Spleen (tissue), 11 donors: ENCODE data around the gene CALHM4. TPM values are rescaled to one million over a fixed set of nuclear protein-coding genes. Genes with fewer than 3 reads are reported as not detected.

Source experiments
- DNase-seq: peaks from one replicate; pipeline ENCODE4 v3.0.0-alpha.2; 2020
- H3K27ac ChIP-seq, 8 donors: fragments of 200-600 bp; sonication (generic) in 7 of 8; 1 replicate in 4 of 8; 2 replicates in 4 of 8; pipeline versions ENCODE4 v1.5.0 to v1.8.0; 2016 to 2021; ENCODE audit warnings: inconsistent platforms in 4 of 8, mild to moderate bottlenecking in 4 of 8, moderate library complexity in 1 of 8
- H3K27me3 ChIP-seq, 7 donors: fragments of 200-600 bp; sonication (generic) in 6 of 7; replicated peaks in 1 of 7; 1 replicate in 4 of 7; 2 replicates in 3 of 7; pipeline versions ENCODE4 v1.5.0 to v1.8.0; 2016 to 2021; ENCODE audit warnings: inconsistent platforms in 3 of 7, mild to moderate bottlenecking in 1 of 7
- H3K36me3 ChIP-seq, 6 donors: fragments of 200-600 bp; sonication (generic) in 5 of 6; 1 replicate in 4 of 6; 2 replicates in 2 of 6; pipeline versions ENCODE4 v1.5.0 to v1.8.0; 2016 to 2021; ENCODE audit warnings: inconsistent platforms in 2 of 6
- H3K4me1 ChIP-seq, 6 donors: fragments of 200-600 bp; sonication (generic) in 5 of 6; 1 replicate in 3 of 6; 2 replicates in 3 of 6; pipeline versions ENCODE4 v1.5.0 to v1.8.0; 2016 to 2021; ENCODE audit warnings: inconsistent platforms in 3 of 6
- H3K4me3 ChIP-seq, 8 donors: fragments of 200-600 bp; sonication (generic) in 7 of 8; 1 replicate in 4 of 8; 2 replicates in 4 of 8; pipeline versions ENCODE4 v1.5.0 to v1.8.0; 2016 to 2021; ENCODE audit warnings: inconsistent platforms in 4 of 8, mild to moderate bottlenecking in 4 of 8, moderate library complexity in 2 of 8
- H3K9me3 ChIP-seq, 8 donors: fragments of 200-600 bp; sonication (generic) in 7 of 8; 1 replicate in 4 of 8; 2 replicates in 4 of 8; pipeline versions ENCODE4 v1.5.0 to v1.8.0; 2016 to 2021; ENCODE audit warnings: inconsistent platforms in 4 of 8
- POLR2A ChIP-seq, 3 donors: fragments of 450-650 bp; IDR thresholded peaks; one replicate each; pipeline ENCODE4 v1.5.1; 2017; ENCODE audit warnings: antibody characterized with exemption in 3 of 3, mild to moderate bottlenecking in 1 of 3
- POLR2AphosphoS5 ChIP-seq, 3 donors: sonication (generic); formaldehyde crosslinking; IDR thresholded peaks; one replicate each; pipeline ENCODE4 v1.5.1; 2017; ENCODE audit warnings: antibody characterized with exemption in 3 of 3
- WGBS, 5 donors: extraction: QIAGEN DNeasy Blood & Tissue Kit in 3 of 5; methylation state at CpG; one replicate each; pipeline versions ENCODE4 v1.1.5 to v1.1.7; 2013 to 2018; 5-methylcytosine and 5-hydroxymethylcytosine counted together
- intact Hi-C: fragments of 100-400 bp; cut with DNase I; formaldehyde crosslinking; loops from one replicate; pipeline ENCODE4 v1.15.0; 2023; ENCODE audit warnings: low total_unique reads
- polyA plus RNA-seq, 3 donors: library from polyadenylated mRNA; stranded (reverse); fragments of 200-250 nt; gene quantifications; one replicate each; pipeline ENCODE4 v1.2.1, GENCODE V29; 2013
- total RNA-seq, 7 donors: library from RNA; depleted of rRNA in 3 of 7; stranded (reverse); fragments of >200 nt in 3 of 7; fragmentation: NEBNext Ultra II Directional in 4 of 7; extraction: Animal tissue kit (Norgen Biotek cat#: 25700) in 4 of 7; gene quantifications; one replicate each; pipeline versions ENCODE4 v1.1.0 to v1.2.1, GENCODE V29; 2016 to 2021
- TF ChIP-seq, protein P1 (sequence below), 11 experiments: fragments of 200-600 bp in 7 of 11; fragments of 450-650 bp in 4 of 11; sonication (generic) in 4 of 11; IDR thresholded peaks in 8 of 11; conservative IDR thresholded peaks in 3 of 11; 1 replicate in 7 of 11; 2 replicates in 4 of 11; pipeline versions ENCODE4 v1.4.0 to v1.8.0; 2016 to 2021; ENCODE audit warnings: antibody characterized with exemption in 11 of 11, inconsistent platforms in 4 of 11, mild to moderate bottlenecking in 1 of 11
- donor health status: healthy with polysubstance abuse.
- donor health status: DM: no; HTN: no; CAD: no; lungs with moderate emphysema.
- donor health status: DM: no; HTN: no; CAD: no.
- donor health status: Bipolar disorder and iron deficiency.
- donor health status: healthy.
- donor health status: DM: no; HTN: no; CAD: no.
- donor health status: DM: yes; HTN: yes; CAD: no.

The CALHM4 gene
- total and polyA plus RNA-seq, 10 donors = not detected

GRCh38 chr6:116531675-116532570, 21.6 kb upstream of the CALHM4 start:
- WGBS, 5 donors = 82 to 88% (median 84%) methylated on average over 12 of the region's 12 CpGs
- TF ChIP-seq POLR2AphosphoS5 (IDR thresholded peaks at IDR 0.05) (no peak), POLR2A (IDR thresholded peaks at IDR 0.05) (no peak)
- TF ChIP-seq, protein P1, sequence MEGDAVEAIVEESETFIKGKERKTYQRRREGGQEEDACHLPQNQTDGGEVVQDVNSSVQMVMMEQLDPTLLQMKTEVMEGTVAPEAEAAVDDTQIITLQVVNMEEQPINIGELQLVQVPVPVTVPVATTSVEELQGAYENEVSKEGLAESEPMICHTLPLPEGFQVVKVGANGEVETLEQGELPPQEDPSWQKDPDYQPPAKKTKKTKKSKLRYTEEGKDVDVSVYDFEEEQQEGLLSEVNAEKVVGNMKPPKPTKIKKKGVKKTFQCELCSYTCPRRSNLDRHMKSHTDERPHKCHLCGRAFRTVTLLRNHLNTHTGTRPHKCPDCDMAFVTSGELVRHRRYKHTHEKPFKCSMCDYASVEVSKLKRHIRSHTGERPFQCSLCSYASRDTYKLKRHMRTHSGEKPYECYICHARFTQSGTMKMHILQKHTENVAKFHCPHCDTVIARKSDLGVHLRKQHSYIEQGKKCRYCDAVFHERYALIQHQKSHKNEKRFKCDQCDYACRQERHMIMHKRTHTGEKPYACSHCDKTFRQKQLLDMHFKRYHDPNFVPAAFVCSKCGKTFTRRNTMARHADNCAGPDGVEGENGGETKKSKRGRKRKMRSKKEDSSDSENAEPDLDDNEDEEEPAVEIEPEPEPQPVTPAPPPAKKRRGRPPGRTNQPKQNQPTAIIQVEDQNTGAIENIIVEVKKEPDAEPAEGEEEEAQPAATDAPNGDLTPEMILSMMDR (IDR thresholded peaks at IDR 0.05 in 8 of 11, conservative IDR thresholded peaks at IDR 0.05 in 3 of 11) = peak; percentile 71 to 92 (median 85)
- no peaks in the 10 kb centered on the region for H3K9me3 ChIP-seq
- DNase-seq = no peak
- no peak overlapping the region for H3K27ac ChIP-seq
- no peaks in the 10 kb centered on the region for H3K36me3 ChIP-seq
- intact Hi-C loops = loop anchor here (5.0 kb wide), 2 partner anchors 90 to 250 kb away; no protein-coding TSS in a partner anchor
- peaks cover 0 to 31% (median 13%) of the 10 kb centered on the region in 6 donors for H3K4me1 ChIP-seq
- no peaks in the 10 kb centered on the region for H3K27me3 ChIP-seq
- H3K4me3 ChIP-seq = no peak overlapping the region

DNA sequence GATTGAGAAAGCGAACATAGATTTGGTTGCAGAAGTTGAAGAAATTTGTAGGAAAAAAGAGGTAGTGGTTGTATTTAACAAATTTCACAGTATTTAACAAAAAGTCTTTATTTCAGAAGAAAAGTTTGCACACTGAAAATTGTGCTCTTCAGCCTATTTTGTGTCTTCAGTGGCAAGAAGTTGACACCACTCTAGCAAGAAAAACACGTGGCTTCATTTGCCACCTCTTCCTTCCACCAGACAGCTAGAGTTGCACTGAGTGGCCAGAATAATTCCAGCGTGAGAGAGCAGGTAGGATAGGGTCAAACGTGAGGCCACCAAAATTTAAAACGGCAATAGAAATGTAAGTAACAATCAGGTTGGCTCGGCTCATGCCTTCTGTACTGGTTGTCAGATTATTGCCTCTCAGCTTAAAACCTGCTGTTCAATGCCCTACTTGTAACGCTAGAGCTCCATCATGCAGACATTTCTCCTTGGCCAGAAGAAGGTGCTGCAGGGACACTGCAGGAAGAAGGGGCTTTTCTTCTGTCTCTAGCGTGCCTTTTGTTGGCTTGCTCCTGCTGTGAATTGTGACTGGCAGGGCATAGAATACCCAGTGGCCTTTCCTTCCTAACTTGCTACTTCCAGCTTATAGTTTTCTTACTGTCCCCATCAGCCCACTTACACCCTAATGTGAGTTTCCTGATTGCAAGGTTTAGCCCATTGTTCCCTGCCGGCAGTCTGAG, 20.2 kb upstream of the CALHM4 start:
- WGBS, 5 donors = 70 to 82% (median 73%) methylated on average over 9 of the region's 9 CpGs
- no peaks in the 10 kb centered on the region for H3K9me3 ChIP-seq
- DNase-seq = no peak
- TF ChIP-seq POLR2A (IDR thresholded peaks at IDR 0.05) (no peak), POLR2AphosphoS5 (IDR thresholded peaks at IDR 0.05) (no peak)
- TF ChIP-seq, protein P1 (IDR thresholded peaks at IDR 0.05 in 8 of 11, conservative IDR thresholded peaks at IDR 0.05 in 3 of 11) = no peak
- H3K27ac ChIP-seq = no peak overlapping the region
- no peaks in the 10 kb centered on the region for H3K36me3 ChIP-seq
- H3K4me3 ChIP-seq = no peak overlapping the region
- H3K27me3 ChIP-seq = no peaks in the 10 kb centered on the region
- intact Hi-C loops = loop anchor here (5.0 kb wide), 2 partner anchors 91 to 251 kb away; no protein-coding TSS in a partner anchor
- peaks cover 0 to 31% (median 13%) of the 10 kb centered on the region in 6 donors for H3K4me1 ChIP-seq

DNA sequence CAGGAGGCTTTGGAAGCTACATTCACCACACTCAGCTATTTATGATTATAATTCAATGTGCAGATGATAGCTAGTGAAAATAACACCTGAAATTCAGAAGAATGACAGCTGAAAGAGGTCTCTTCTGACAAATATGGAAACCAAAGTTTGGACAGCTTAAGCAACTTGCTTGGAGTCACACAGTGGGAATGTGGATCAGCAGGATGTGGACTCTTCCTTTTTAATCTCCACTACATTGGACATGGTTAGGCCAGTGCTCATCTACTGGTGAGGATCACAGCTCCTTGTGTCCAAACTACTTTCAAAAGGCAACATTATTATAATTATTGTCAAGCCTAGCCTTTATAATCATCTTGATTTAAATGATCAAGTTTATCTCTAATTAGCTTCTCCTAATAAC, 18.4 kb upstream of the CALHM4 start:
- Histone ChIP-seq H3K36me3 (no peaks in the 10 kb centered on the region), H3K27ac (no peak overlapping the region), H3K9me3 (no peaks in the 10 kb centered on the region), H3K4me3 (no peak overlapping the region), H3K4me1 (peaks cover 0 to 24% (median 12%) of the 10 kb centered on the region in 6 donors), H3K27me3 (no peaks in the 10 kb centered on the region)
- no peak for DNase-seq
- intact Hi-C loops = loop anchor here (5.0 kb wide), 1 partner anchor 112 kb away; no protein-coding TSS in a partner anchor
- TF ChIP-seq POLR2AphosphoS5 (IDR thresholded peaks at IDR 0.05) = no peak
- TF ChIP-seq, protein P1 (IDR thresholded peaks at IDR 0.05 in 8 of 11, conservative IDR thresholded peaks at IDR 0.05 in 3 of 11) = no peak
- no peak for TF ChIP-seq POLR2A (IDR thresholded peaks at IDR 0.05)
